Epithelial cell of esophagus (primary cell): ENCODE results near the gene NFAM1.
A peak's percentile ranks its signal among the peaks of the same experiment; 100 is the strongest.

Source experiments
- DNase-seq: peaks from one replicate; pipeline ENCODE4 v3.0.0; 2010; ENCODE audit warnings: low read depth
- H3K4me3 ChIP-seq: 2 replicates; pipeline ENCODE4 v1.5.1; 2011; ENCODE audit warnings: mild to moderate bottlenecking, low read length, control low read depth
- CTCF ChIP-seq: IDR thresholded peaks from 2 replicates; pipeline ENCODE4 v1.5.1; 2011; ENCODE audit warnings: low read depth, mild to moderate bottlenecking, low read length, control low read depth, inconsistent platforms; ENCODE audit not compliant: insufficient read depth; ENCODE audit errors: missing control alignments

The NFAM1 gene

GRCh38 chr22:42450862-42451261, 18.7 kb upstream of the NFAM1 start:
- no peak for TF ChIP-seq CTCF
- H3K4me3 ChIP-seq, result no peak overlapping the region
- DNase-seq, result no peak

GRCh38 chr22:42446151-42446550, 13.9 kb upstream of the NFAM1 start:
- H3K4me3 ChIP-seq, result no peak overlapping the region
- TF ChIP-seq CTCF, result no peak
- DNase-seq, result no peak

GRCh38 chr22:42444077-42444904, 12.1 kb upstream of the NFAM1 start:
- peak; percentile 35 for TF ChIP-seq CTCF
- peak; percentile 91 for DNase-seq
- H3K4me3 ChIP-seq, result no peak overlapping the region

GRCh38 chr22:42443240-42444076, 11.3 kb upstream of the NFAM1 start:
- H3K4me3 ChIP-seq, result no peak overlapping the region
- TF ChIP-seq CTCF, result no peak
- DNase-seq, result peak; percentile 30

GRCh38 chr22:42442748-42443147, 10.5 kb upstream of the NFAM1 start:
- TF ChIP-seq CTCF, result no peak
- no peak overlapping the region for H3K4me3 ChIP-seq
- DNase-seq, result no peak

GRCh38 chr22:42440728-42441127, 8.5 kb upstream of the NFAM1 start:
- no peak for DNase-seq
- no peak for TF ChIP-seq CTCF
- H3K4me3 ChIP-seq, result no peak overlapping the region
